OCI-LY7 (cell line): ENCODE results near the gene BMP4.

ENCODE experiments used
- EZH2phosphoT487 ChIP-seq: fragments of 200-600 bp; sonication (generic); IDR thresholded peaks from 2 replicates; pipeline ENCODE4 v1.6.1; 2018; ENCODE audit warnings: low read depth, borderline replicate concordance, mild to moderate bottlenecking, mixed run types, antibody characterized with exemption, low read length, moderate library complexity, mixed read lengths
- TF ChIP-seq, protein P1 (sequence below): fragments of 200-600 bp; sonication (generic); conservative IDR thresholded peaks from 2 replicates; pipeline ENCODE4 v1.5.1; 2014; ENCODE audit warnings: mild to moderate bottlenecking, antibody characterized with exemption, low read length, moderate library complexity, mixed read lengths

DNA sequence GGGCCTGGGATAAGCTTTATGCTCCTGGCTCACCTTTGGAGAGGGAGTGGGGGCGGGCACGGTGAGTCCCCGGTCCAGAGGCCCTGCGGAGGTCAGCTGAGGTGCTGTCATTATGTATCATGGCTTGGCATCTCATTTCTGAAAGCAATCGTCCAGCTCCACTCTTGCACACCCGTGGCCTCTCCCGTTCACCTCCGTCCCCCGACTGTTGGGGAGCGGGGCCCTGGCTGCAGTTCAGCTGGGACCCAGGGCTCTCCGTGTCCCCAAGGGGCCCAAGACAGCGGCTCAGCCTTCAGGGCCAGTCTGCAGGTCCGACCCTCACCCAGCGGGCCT is 10.6 kb downstream of the BMP4 start:
- TF ChIP-seq, protein P1, sequence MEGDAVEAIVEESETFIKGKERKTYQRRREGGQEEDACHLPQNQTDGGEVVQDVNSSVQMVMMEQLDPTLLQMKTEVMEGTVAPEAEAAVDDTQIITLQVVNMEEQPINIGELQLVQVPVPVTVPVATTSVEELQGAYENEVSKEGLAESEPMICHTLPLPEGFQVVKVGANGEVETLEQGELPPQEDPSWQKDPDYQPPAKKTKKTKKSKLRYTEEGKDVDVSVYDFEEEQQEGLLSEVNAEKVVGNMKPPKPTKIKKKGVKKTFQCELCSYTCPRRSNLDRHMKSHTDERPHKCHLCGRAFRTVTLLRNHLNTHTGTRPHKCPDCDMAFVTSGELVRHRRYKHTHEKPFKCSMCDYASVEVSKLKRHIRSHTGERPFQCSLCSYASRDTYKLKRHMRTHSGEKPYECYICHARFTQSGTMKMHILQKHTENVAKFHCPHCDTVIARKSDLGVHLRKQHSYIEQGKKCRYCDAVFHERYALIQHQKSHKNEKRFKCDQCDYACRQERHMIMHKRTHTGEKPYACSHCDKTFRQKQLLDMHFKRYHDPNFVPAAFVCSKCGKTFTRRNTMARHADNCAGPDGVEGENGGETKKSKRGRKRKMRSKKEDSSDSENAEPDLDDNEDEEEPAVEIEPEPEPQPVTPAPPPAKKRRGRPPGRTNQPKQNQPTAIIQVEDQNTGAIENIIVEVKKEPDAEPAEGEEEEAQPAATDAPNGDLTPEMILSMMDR: no peak
- TF ChIP-seq EZH2phosphoT487: no peak
